IPS-18c (cell line): ENCODE data around the gene FARS2.
"Not testable (repeated sequence)": the region's sequence is repeated elsewhere in the genome, so short reads cannot be mapped to it uniquely, and the experiment has no call there.

Source experiments
- H3K4me3 ChIP-seq: 2 replicates; pipeline ENCODE4 v1.7.0; 2013; ENCODE audit warnings: low read depth, mild to moderate bottlenecking, low read length, moderate library complexity; ENCODE audit not compliant: insufficient read depth
- H3K9me3 ChIP-seq: one replicate; pipeline ENCODE4 v1.6.1; 2013; ENCODE audit warnings: mild to moderate bottlenecking, low read length, moderate library complexity; ENCODE audit not compliant: control insufficient read depth, insufficient read depth

The FARS2 gene

DNA sequence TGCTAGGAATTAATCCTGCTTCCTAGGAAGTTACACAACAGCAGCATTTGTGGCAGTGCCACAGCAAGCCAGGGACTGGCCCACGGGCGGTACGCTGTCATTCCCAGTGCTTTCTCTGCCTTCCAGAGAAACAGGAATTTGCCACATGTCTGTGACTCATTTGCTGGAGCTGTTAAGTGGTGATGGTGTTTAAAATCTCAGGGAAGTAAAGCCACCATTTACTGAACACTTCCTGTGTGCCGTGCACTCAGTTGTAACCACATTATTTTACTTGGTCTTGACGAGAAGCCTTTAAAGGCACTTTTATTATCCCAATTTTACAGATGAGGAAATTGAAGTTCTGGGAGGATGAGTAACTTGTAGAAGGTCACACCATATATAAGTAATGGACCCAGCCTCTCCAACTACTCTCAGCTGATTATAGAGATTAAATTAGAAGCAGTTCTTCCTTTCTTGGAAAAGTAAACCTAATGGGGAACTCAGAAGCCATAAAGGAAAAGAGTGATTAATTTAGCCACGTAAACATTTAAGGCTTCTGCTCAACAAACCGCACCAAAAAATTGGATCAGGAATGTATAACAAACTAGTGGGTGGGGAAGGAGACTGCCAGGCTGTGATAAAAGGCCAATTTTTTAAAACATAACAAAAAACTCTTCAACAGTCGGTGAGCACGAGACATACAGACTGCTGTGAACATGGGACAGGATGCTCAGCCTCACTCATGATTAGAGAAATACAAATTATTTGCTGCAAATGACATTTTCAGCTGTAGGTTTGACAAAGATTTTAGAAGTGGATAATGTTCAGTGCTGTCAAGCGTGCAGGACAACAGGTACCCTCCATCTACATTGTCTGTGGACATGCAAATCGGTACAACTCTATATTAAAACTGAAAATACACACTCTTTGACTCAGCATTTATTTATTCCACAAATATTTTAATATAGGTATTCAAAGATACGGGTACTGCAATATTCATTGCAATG lies 434.2 kb downstream of the FARS2 start:
- no peak overlapping the region for H3K4me3 ChIP-seq
- no peaks in the 10 kb centered on the region for H3K9me3 ChIP-seq

DNA sequence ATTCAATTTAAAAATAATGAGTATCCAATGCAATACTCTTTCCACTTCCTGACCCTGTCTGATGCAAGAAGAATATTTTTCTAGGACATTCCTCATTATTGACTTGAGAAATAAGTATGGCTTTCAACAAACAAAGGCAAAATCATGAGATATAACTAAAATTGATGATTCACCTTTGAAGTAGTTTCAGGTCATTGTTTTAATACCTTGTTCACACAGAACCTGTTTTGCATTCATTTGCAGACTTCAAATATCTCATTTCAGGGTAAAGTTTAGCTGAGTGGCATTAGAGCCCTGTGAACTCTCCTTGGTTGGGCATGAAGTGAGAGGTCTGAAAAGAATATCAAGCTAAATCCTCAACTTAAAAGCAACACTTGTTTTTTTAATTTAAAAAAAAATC lies 436.2 kb downstream of the FARS2 start:
- Histone ChIP-seq H3K4me3 (no peak overlapping the region), H3K9me3 (no peaks in the 10 kb centered on the region)

DNA sequence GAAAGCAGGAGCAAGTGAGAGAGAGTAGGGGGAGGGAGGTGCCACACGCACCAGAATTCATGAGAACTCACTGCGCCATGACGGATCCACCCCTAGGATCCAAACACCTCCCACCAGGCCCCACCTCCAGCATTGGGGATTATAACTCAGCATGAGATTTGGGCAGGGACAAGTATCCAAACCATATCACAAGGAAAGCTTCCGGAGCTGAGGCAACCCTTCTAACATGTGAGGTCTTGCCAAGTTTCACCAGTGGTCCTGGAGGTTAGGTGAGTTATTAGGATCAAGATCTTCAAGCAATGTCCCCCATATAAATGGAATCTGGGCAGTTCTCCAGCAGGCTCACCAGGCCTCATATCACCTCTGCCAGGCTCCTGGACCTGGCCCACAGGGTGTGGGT lies 437.0 kb downstream of the FARS2 start:
- no peaks in the 10 kb centered on the region for H3K9me3 ChIP-seq
- no peak overlapping the region for H3K4me3 ChIP-seq

DNA sequence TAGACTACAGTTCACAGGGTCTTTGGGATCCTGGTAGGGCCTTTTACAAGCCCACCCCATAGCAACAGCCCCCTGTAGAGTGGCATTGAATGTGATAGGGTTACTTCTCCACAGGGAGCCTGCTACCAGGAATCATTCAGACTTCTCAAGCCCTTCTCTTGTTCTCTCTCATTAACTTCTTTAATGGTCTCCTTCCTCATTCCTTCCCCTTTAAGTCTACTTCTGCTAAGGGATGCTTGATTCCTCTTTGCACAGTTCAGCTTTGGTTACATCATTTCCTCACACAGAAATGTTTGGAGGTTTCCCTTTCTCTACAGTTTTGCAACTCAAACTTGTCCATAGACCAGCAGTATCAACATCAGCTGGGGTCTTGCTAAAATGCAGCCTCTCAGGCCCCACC lies 437.8 kb downstream of the FARS2 start:
- H3K9me3 ChIP-seq, H3K4me3 ChIP-seq: not testable (repeated sequence)

DNA sequence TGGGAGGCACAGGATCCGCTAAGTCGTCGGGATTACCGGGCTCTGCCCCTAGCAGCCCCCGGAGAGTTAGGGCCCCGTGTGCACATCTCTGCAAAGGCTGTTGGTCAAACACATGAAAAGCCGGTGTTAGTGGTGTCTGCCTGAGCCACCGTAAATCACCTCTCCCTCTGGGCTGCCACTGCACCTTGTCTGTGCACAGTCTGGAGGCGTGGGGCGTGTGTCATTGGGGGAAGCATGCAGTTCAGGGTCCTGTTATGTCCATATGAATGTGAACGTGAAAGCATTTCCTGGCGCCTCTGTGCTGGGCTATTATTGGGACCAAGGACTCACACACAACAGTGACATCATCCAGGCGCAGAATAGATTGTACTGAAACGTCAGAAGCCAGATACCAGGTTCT lies 439.9 kb downstream of the FARS2 start:
- no peak overlapping the region for H3K4me3 ChIP-seq
- no peaks in the 10 kb centered on the region for H3K9me3 ChIP-seq

DNA sequence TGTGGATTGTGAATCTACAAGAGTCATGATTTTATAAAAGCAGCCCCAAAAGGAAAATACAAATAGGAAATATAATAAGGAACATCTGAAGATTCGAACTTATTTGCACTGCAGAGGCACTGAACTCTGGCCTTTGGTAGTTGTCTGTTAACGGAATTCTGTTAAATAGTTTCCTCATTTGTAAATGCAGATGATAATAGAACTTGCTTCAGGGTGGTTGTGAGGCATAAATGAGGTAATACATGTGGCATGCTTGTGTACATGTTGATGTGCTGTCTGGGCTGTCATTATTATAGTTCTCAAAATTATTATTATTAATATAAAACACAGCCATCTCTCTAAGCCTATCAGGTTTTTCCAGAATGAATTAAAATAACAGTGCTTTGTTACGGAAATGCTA lies 443.4 kb downstream of the FARS2 start:
- H3K4me3 ChIP-seq = no peak overlapping the region
- no peaks in the 10 kb centered on the region for H3K9me3 ChIP-seq

DNA sequence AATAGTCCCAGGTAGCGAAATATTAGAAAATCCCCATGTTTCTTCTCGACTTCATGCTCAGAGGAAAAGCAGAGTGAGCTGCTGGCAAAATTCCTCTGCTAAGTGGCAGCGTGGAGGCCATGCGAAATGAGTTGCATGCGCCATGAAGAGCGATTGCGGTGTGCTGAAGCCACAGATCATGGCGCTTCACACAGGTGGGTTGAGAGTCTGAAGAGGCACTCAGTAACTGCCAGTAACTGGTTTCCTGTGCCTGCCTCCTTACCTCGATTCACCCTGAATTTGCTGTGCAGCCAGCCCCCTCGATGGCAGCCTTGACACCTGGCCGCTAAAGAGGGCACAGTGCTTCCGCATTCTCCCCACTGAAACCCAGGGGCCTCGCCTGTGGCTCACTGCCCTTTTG lies 443.9 kb downstream of the FARS2 start:
- no peak overlapping the region for H3K4me3 ChIP-seq
- no peaks in the 10 kb centered on the region for H3K9me3 ChIP-seq

DNA sequence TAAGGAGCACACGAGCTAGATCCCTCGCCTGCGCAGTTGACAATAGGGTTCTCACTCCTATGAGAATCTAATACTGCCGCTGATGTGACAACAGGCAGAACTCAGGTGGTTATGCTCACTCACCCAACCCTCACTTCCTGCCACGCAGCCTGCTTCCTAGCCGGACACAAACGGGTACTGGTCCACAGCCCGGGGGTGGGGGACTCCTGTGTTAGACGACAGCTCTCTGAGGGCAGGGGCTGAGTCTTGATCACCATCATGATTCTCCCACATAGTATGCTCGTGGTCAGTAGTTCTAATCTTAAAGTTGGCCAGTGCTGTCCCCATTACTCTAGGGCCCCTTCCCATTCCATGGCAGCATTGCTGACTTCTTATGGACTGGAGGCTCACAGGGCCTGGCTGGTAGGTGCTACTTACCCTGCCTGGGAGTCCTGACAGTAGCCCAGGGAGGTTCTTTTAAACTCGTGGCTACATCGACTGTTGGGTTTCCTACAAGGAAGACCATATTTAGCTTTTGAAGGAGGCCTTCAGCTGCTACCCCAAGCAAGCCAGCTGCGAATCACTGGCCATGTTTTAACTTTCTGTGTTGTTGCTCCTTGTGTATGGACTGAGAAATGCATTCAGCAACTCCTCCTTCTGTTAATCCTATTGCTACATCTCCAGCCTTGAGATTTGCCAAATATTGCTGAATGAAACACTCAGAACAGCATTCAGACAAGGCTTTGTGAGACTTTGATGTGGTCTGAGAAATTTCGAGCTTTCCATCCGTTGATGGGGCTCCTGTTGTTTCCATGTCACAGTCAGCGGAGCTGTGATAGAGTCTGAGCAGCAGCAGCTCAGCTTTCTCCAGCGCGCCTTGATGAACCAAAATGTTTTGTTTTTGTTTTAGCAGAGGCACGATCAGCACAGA lies 445.1 kb downstream of the FARS2 start:
- H3K4me3 ChIP-seq = no peak overlapping the region
- no peaks in the 10 kb centered on the region for H3K9me3 ChIP-seq

DNA sequence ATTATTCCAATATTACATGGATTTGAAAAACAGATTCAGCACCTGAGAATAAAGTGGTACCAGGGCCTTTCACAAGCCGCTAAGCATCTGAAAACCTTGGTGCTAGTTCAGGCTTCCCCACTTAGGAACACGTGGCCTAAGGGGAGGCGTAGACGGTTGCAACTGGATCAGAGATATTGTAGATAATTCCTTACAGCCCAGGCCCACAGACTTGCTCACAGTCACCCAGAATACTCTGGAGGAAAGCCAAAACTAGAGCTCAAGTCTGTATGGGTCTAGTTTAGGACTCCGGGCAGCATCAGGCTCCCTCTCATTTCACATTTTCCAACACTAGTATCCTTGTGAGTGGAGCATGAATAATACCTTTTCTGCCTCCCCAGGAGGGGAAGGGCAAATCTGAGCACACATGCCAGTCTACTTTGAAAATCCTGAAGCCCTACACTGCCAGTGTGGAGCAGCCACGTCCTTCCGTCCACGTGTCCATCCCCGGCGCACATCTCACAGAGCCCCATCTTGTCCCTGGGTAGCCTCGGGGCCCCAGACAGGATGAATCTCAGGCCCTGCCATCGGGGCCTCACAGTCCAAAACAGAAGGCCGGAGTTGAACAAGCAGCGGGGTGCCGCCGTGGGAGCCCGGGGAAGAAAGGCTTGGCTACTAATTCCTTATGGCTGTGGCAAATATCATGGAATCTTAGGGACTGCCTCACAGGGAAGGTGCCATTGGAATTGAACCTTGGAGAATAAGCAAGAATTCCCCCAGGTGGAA lies 446.1 kb downstream of the FARS2 start:
- Histone ChIP-seq H3K4me3 (no peak overlapping the region), H3K9me3 (no peaks in the 10 kb centered on the region)

DNA sequence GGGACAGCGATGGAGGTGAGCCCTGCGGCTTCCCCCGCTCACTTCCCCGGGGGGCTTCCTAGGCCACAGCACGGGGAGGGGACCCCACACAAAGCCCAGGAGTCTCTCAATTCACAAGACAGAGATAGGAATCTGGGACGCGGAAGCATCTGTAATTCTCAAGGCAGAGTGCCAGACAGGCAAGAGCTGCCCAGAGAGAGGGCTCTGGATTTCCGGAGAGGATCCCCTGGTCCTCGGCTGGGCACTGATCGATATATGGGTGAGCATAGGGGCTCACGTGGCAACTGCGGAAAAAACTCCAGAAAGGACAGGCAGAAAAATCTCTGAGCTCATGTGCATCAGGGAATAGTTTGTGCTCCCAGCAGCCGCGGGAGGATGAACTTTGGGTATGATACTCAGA lies 449.2 kb downstream of the FARS2 start:
- Histone ChIP-seq H3K4me3 (no peak overlapping the region), H3K9me3 (no peaks in the 10 kb centered on the region)

DNA sequence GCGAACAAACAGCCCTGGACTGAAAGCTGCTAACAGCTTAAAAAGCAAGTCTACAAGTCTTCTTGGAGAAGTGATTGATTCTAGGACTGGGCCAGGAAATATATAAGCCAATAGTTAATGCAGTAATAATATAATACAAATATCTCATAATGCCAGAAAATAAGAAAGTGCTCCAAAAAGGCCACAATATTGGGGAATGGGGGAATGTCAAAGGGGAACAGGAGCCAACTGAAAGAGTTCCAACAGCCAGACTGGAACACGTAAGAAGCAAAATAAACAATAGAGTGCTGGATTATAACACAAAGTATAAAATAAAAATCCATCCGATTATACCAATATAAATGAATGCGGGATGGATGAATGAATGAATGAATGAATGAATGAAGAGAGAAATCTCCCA lies 449.6 kb downstream of the FARS2 start:
- Histone ChIP-seq H3K9me3 (no peaks in the 10 kb centered on the region), H3K4me3 (no peak overlapping the region)

DNA sequence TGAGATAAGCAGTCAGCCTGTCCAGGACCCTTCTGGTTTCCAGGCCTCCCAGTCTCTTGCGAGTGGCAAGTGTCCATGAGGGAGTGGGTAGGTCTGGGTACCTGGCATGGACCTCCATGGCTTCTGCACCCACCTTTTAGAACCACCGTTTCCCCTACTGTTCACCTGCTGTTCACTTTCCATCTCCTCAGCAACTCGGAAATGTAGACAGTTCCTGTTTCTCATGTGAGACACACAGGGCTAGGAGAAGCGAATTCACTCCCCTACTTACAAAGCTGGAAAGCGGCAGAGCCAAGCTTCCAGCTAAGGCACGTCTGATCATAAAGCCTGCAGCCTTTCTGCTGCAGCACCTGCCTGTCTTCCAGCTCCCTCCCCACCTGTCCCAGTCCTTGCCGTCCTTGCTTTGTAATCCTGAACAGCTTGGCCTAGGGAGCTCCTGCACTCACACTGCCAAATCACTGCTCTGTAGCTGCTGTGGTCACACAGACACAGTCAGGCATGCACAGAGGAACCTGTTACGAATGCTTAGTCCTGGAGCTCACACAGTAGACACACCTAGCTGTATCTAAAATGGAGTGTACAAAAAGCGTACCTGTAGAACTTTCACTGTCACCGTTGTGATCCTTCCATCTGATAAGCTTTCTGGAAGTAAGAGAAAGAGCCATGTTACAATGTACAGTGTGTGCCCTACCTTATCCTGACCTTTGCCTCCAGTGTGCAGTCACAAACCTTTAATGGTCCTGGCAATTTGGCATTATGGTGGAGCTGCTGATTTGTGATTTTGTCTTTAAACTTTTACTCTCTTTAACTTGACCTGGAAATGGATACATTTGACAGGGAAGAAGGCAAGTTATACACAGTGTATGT lies 451.3 kb downstream of the FARS2 start:
- H3K4me3 ChIP-seq = no peak overlapping the region
- no peaks in the 10 kb centered on the region for H3K9me3 ChIP-seq

DNA sequence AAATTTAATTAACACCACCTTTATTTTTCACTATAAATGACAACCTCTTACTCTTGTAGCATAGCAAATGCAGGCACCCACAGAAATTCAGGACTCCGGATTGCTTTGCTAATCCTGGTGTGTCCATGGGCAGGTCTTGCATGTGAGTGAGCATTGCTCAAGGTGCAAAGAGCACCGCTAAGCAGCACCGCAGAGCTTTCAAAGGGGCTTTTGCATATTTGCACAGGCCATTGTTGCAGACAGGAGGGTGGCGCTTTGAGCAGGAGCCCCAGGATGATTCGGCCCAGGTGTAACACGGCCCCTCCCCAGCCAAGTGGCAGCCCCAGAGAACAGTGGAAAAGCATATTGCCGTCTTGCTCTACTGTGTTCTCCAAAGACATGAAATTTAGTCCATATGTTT lies 452.2 kb downstream of the FARS2 start:
- Histone ChIP-seq H3K4me3 (no peak overlapping the region), H3K9me3 (no peaks in the 10 kb centered on the region)

DNA sequence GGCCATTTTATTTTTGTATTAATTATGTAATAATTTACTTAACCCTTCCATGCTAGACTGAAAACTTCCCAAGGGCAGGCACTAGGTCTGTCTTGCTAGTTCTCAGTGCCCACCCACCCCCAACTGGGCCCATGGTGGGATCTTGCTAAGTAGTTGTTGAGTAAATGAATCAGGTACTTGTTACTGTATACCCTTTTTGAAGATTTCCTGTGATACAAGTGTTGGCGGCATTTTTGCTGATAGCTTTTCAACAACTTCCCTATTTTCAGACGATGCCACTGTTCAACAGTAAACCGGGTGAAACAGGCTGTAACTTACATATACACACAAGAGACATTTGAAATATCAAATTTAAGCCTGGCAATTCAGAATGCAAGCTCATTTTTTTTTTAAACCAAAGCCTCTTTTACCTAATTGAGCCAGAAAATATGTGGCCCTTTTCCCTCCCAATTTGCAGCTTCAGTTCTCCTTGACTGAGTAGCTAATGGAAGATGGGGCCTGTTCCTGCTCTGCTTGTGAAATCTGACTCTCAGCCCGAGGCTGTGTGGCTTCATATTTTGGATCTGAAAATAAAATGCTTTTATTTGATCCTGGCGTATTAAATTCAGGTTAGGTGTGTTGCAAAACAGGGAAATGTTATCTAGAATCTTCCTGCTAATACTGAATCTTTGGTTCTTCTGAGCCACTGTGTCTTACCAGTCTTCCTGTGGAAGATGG lies 457.1 kb downstream of the FARS2 start:
- Histone ChIP-seq H3K9me3 (no peaks in the 10 kb centered on the region), H3K4me3 (no peak overlapping the region)

DNA sequence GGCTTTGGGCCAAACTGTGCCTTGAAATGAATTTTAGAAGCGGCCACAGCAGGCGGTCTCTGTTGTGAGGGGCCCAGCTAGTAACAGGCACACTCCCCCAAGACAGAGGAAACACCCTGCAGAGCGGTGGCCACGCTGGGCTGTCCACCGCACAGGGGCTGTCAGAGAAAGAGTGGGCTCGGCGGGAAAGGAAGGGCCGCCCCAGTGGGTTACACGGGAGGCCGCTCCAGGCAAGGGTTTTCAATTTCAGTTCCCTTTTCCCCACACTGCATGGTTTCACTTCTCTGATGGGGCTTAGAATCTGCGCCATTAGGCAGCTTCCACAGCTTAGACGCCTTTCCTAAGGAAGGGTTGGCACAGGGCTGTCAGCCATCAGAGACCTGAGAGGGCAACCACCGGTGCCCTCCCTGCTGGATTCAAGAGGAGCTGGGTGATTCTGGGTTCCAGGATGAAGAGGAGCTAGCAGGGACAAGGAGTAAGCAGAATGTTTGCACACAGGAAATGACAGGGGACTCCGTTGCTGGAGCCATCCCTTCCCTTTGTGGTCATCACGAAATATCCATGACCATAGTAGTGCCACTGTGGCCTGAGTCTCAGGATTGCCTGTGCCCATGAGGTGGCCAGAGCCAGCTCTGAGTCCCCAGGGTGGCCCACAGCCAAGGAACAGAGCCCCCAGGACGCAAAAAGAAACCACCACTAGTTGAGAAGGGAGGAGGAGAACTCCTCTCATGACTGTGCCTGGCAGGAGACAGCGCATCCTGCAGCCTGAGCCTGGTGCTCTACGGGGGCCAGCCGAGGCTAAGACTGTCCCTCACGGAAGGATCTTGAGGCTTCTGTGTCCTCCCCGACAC lies 462.8 kb downstream of the FARS2 start:
- H3K4me3 ChIP-seq = no peak overlapping the region
- no peaks in the 10 kb centered on the region for H3K9me3 ChIP-seq
